ENCODE results near the gene VENTX. TPM values are rescaled to one million over a fixed set of nuclear protein-coding genes. Genes with fewer than 3 reads are reported as not detected.

VENTX gene
- total RNA-seq, 1 donor from 2014 or later = not detected

- Mint-ChIP-seq H3K27me3 (ENCODE audit: unreplicated experiment) (peaks cover 2% of the 10 kb centered on the region), H3K9me3 (ENCODE audit: unreplicated experiment) (no peaks in the 10 kb centered on the region), H3K27ac (ENCODE audit: unreplicated experiment) (no peak overlapping the region), H3K4me3 (ENCODE audit: unreplicated experiment) (no peak overlapping the region), H3K36me3 (ENCODE audit: unreplicated experiment) (no peaks in the 10 kb centered on the region), H3K4me1 (ENCODE audit: unreplicated experiment) (peaks cover 30% of the 10 kb centered on the region)
- TF ChIP-seq CTCF (IDR thresholded peaks at IDR 0.05) = peak; percentile 26
- DNase-seq (ENCODE audit: extremely low spot score, unreplicated experiment) = no peak
Observed at GRCh38 chr10:133257489-133258065, 19.9 kb downstream of the VENTX start.

GRCh38 chr10:133258066-133258817 is 20.6 kb downstream of the VENTX start:
- TF ChIP-seq CTCF (IDR thresholded peaks at IDR 0.05) = no peak
- H3K4me3 Mint-ChIP-seq (ENCODE audit: unreplicated experiment) = no peak overlapping the region
- no peaks in the 10 kb centered on the region for H3K36me3 Mint-ChIP-seq (ENCODE audit: unreplicated experiment)
- peaks cover 30% of the 10 kb centered on the region for H3K4me1 Mint-ChIP-seq (ENCODE audit: unreplicated experiment)
- H3K27me3 Mint-ChIP-seq (ENCODE audit: unreplicated experiment) = peaks cover 1% of the 10 kb centered on the region
- H3K27ac Mint-ChIP-seq (ENCODE audit: unreplicated experiment) = no peak overlapping the region
- H3K9me3 Mint-ChIP-seq (ENCODE audit: unreplicated experiment) = no peaks in the 10 kb centered on the region
- DNase-seq (ENCODE audit: extremely low spot score, unreplicated experiment) = no peak

- H3K36me3 Mint-ChIP-seq (ENCODE audit: unreplicated experiment) = no peaks in the 10 kb centered on the region
- no peaks in the 10 kb centered on the region for H3K9me3 Mint-ChIP-seq (ENCODE audit: unreplicated experiment)
- H3K27me3 Mint-ChIP-seq (ENCODE audit: unreplicated experiment) = no peaks in the 10 kb centered on the region
- peak; percentile 90 for DNase-seq (ENCODE audit: extremely low spot score, unreplicated experiment)
- peak overlapping the region; percentile 40 for H3K4me3 Mint-ChIP-seq (ENCODE audit: unreplicated experiment)
- TF ChIP-seq CTCF (IDR thresholded peaks at IDR 0.05) = no peak
- peaks cover 30% of the 10 kb centered on the region for H3K4me1 Mint-ChIP-seq (ENCODE audit: unreplicated experiment)
- H3K27ac Mint-ChIP-seq (ENCODE audit: unreplicated experiment) = peak overlapping the region; percentile 85
Observed at GRCh38 chr10:133258818-133259601, 21.4 kb downstream of the VENTX start.

- H3K27me3 Mint-ChIP-seq (ENCODE audit: unreplicated experiment) = no peaks in the 10 kb centered on the region
- peak overlapping the region; percentile 40 for H3K4me3 Mint-ChIP-seq (ENCODE audit: unreplicated experiment)
- no peaks in the 10 kb centered on the region for H3K9me3 Mint-ChIP-seq (ENCODE audit: unreplicated experiment)
- peak overlapping the region; percentile 85 for H3K27ac Mint-ChIP-seq (ENCODE audit: unreplicated experiment)
- H3K36me3 Mint-ChIP-seq (ENCODE audit: unreplicated experiment) = no peaks in the 10 kb centered on the region
- TF ChIP-seq CTCF (IDR thresholded peaks at IDR 0.05) = no peak
- DNase-seq (ENCODE audit: extremely low spot score, unreplicated experiment) = no peak
- peaks cover 33% of the 10 kb centered on the region for H3K4me1 Mint-ChIP-seq (ENCODE audit: unreplicated experiment)
Observed at GRCh38 chr10:133259602-133259989, 21.9 kb downstream of the VENTX start.

Measured in osteocyte (in vitro differentiated cells).